ENCODE results near the gene IBSP.
A peak's percentile ranks its signal among the peaks of the same experiment; 100 is the strongest.

Gene IBSP

GRCh38 chr4:87843936-87844335 is 44.6 kb downstream of the IBSP start:
- Histone ChIP-seq H3F3A (ENCODE audit: insufficient read depth, low read length) (peaks cover 11% of the 10 kb centered on the region), H3K9ac (ENCODE audit: low read length) (no peak overlapping the region), H3K4me3 (ENCODE audit: low read length) (no peak overlapping the region), H3K9me3 (replicated peaks; ENCODE audit: insufficient read depth, low read length) (no peaks in the 10 kb centered on the region), H3K9me2 (replicated peaks; ENCODE audit: insufficient read depth, low read length) (no peaks in the 10 kb centered on the region), H3K79me2 (ENCODE audit: low read length) (no peaks in the 10 kb centered on the region), H3K4me1 (ENCODE audit: low read length) (peaks cover 13% of the 10 kb centered on the region), H4K20me1 (ENCODE audit: insufficient read depth, low read length) (no peaks in the 10 kb centered on the region), H2AFZ (ENCODE audit: low read length) (no peak overlapping the region), H3K27ac (ENCODE audit: low read length) (no peak overlapping the region), H3K36me3 (replicated peaks; ENCODE audit: insufficient read depth, low read length) (no peaks in the 10 kb centered on the region), H3K27me3 (replicated peaks; ENCODE audit: insufficient read depth, low read length) (no peaks in the 10 kb centered on the region), H3K4me2 (ENCODE audit: low read depth, low read length) (peak overlapping the region; percentile 30; the same call in 1 of the 2 replicates)
- peak; percentile 62 for DNase-seq
- TF ChIP-seq EZH2phosphoT487 (IDR thresholded peaks at IDR 0.05; ENCODE audit: low read length) (no peak), EZH2 (optimal IDR thresholded peaks at IDR 0.05; ENCODE audit: low read depth, low read length) (no peak), CTCF (IDR thresholded peaks at IDR 0.05; ENCODE audit: low read length) (no peak)

GRCh38 chr4:87844452-87844851 is 45.1 kb downstream of the IBSP start:
- peaks cover 11% of the 10 kb centered on the region for H3F3A ChIP-seq (ENCODE audit: insufficient read depth, low read length)
- peak overlapping the region; percentile 30; the same call in 1 of the 2 replicates for H3K4me2 ChIP-seq (ENCODE audit: low read depth, low read length)
- H3K9me2 ChIP-seq (replicated peaks; ENCODE audit: insufficient read depth, low read length), result no peaks in the 10 kb centered on the region
- H3K27ac ChIP-seq (ENCODE audit: low read length), result no peak overlapping the region
- H3K9ac ChIP-seq (ENCODE audit: low read length), result no peak overlapping the region
- no peaks in the 10 kb centered on the region for H4K20me1 ChIP-seq (ENCODE audit: insufficient read depth, low read length)
- H3K36me3 ChIP-seq (replicated peaks; ENCODE audit: insufficient read depth, low read length), result no peaks in the 10 kb centered on the region
- H3K79me2 ChIP-seq (ENCODE audit: low read length), result no peaks in the 10 kb centered on the region
- H3K9me3 ChIP-seq (replicated peaks; ENCODE audit: insufficient read depth, low read length), result no peaks in the 10 kb centered on the region
- H2AFZ ChIP-seq (ENCODE audit: low read length), result no peak overlapping the region
- TF ChIP-seq EZH2phosphoT487 (IDR thresholded peaks at IDR 0.05; ENCODE audit: low read length) (no peak), CTCF (IDR thresholded peaks at IDR 0.05; ENCODE audit: low read length) (no peak), EZH2 (optimal IDR thresholded peaks at IDR 0.05; ENCODE audit: low read depth, low read length) (no peak)
- H3K4me1 ChIP-seq (ENCODE audit: low read length), result peaks cover 13% of the 10 kb centered on the region
- no peak overlapping the region for H3K4me3 ChIP-seq (ENCODE audit: low read length)
- H3K27me3 ChIP-seq (replicated peaks; ENCODE audit: insufficient read depth, low read length), result no peaks in the 10 kb centered on the region
- no peak for DNase-seq

GRCh38 chr4:87846226-87846625 is 46.9 kb downstream of the IBSP start:
- Histone ChIP-seq H3K9me2 (replicated peaks; ENCODE audit: insufficient read depth, low read length) (no peaks in the 10 kb centered on the region), H3K4me3 (ENCODE audit: low read length) (no peak overlapping the region), H3K79me2 (ENCODE audit: low read length) (no peaks in the 10 kb centered on the region), H2AFZ (ENCODE audit: low read length) (no peak overlapping the region), H3F3A (ENCODE audit: insufficient read depth, low read length) (peaks cover 11% of the 10 kb centered on the region), H3K27me3 (replicated peaks; ENCODE audit: insufficient read depth, low read length) (no peaks in the 10 kb centered on the region), H4K20me1 (ENCODE audit: insufficient read depth, low read length) (no peaks in the 10 kb centered on the region), H3K36me3 (replicated peaks; ENCODE audit: insufficient read depth, low read length) (no peaks in the 10 kb centered on the region), H3K9me3 (replicated peaks; ENCODE audit: insufficient read depth, low read length) (no peaks in the 10 kb centered on the region), H3K9ac (ENCODE audit: low read length) (no peak overlapping the region), H3K4me1 (ENCODE audit: low read length) (peaks cover 13% of the 10 kb centered on the region), H3K4me2 (ENCODE audit: low read depth, low read length) (no peak overlapping the region), H3K27ac (ENCODE audit: low read length) (no peak overlapping the region)
- DNase-seq, result no peak
- no peak for TF ChIP-seq EZH2phosphoT487 (IDR thresholded peaks at IDR 0.05; ENCODE audit: low read length)
- no peak for TF ChIP-seq CTCF (IDR thresholded peaks at IDR 0.05; ENCODE audit: low read length)
- no peak for TF ChIP-seq EZH2 (optimal IDR thresholded peaks at IDR 0.05; ENCODE audit: low read depth, low read length)
